RPMI7951 (cell line): ENCODE measurements around the gene ARPC1B. TPM values are rescaled to one million over a fixed set of nuclear protein-coding genes. Genes with fewer than 3 reads are reported as not detected.
A peak's percentile ranks its signal among the peaks of the same experiment; 100 is the strongest.
"Not testable (repeated sequence)": the region's sequence is repeated elsewhere in the genome, so short reads cannot be mapped to it uniquely, and the experiment has no call there.

Experiments used
- DNase-seq: peaks from one replicate; pipeline ENCODE4 v3.0.0-alpha.2; 2012; ENCODE audit warnings: low read depth
- total RNA-seq: library from RNA; depleted of rRNA; stranded (reverse); fragments of >200 nt; shearing (Covaris generic); gene quantifications from 2 replicates; pipeline ENCODE4 v1.2.3, GENCODE V29; 2014

ARPC1B gene
- total RNA-seq, 1 experiment from 2014 or later: 248 TPM

- no peak for DNase-seq
Measured at GRCh38 chr7:99409192-99409572, 34.7 kb downstream of the ARPC1B start.

GRCh38 chr7:99409806-99410205 is 35.3 kb downstream of the ARPC1B start:
- no peak for DNase-seq

- no peak for DNase-seq
Measured at GRCh38 chr7:99410635-99411034, 36.1 kb downstream of the ARPC1B start.

GRCh38 chr7:99415513-99416127 is 41.1 kb downstream of the ARPC1B start:
- peak; percentile 69 for DNase-seq

DNA sequence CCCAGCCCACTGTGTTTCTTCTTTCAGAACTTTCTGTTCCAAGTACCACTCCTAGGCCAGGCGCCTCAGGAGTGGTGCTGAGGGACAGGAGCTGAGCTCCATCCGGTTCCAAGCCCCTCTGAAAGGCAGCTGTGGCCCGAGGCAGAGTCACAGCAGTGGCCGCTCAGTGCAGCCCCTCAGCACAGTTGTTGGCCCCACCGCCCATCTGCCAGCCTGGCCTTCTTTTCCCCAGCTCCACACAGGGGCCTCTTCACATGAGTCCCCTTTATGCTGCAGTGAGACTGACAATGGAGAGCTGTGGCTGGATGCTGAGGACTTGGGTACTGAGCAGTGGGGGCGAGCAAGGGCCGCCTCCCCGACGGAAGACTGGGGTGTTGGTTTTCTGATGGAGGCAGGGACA is 43.7 kb downstream of the ARPC1B start:
- DNase-seq: no peak

DNA sequence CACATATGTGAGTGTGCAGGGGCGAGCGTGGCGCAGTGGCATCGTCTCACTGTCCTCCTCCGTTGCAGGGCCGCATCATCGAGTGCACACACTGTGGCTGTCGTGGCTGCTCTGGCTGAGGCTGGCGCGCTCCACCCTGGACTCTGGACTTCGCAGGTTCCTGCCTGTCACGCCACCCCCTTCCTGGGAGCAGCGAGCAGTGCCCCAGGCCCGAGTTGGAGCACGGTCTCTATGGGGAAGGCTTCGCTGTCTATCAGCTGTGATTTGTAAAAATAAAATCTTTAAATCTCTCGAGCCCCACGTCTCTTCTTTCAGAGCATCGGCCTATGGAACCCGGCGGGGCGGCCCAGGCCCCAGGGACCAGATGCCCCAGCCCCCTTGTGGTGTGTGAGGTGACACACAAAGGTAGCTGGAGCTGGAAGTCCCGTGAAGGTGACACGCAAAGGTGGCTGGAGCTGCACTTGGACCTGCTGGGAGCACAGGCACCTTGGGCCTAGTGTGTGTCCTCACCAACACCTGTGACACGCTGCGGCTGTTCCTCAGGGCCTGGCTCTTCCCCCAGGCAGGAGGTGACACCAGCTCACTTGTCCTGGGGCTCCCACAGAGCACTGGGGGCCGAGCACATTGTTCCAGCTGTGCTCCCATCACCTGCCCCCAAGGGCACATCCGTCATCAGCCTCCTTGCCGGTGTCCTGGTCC is 44.9 kb downstream of the ARPC1B start:
- DNase-seq: no peak

DNA sequence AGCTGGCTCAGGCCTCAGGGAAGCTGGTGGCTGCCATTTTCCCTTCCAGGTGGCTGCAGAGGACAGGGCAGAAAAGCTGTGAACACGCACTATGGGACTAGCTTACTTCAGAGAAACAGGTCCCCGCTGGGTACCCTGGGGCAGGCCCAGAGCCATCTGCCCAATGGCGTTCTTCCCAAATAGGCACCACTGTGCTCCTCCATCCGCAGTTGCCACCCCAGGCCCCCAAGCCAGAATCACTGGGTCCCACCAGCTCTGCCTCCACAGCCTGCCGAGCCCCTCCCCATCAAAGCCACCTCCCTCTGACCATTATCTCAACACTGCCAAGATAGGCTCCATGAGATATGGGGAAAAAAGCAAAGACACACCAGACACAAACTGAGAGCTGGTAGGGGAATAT is 45.7 kb downstream of the ARPC1B start:
- no peak for DNase-seq

DNA sequence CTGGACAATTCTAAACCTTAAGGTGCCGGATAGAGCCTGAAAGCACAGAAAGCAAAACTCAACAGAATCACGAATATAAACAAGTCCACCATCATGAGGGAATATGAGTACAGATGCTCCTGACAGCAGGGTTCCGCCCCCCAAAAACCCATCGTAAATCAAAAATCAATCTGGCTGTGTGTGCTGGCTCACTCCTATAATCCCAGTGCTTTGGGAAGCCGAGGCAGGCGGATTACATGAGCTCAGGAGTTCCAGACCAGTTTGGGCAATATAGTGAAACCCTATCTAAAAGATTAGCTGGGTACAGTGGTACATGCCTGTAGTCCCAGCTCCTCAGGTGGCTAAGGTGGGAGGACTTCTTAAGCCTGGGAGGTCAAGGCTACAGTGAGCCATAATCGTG is 46.5 kb downstream of the ARPC1B start:
- no peak for DNase-seq

DNA sequence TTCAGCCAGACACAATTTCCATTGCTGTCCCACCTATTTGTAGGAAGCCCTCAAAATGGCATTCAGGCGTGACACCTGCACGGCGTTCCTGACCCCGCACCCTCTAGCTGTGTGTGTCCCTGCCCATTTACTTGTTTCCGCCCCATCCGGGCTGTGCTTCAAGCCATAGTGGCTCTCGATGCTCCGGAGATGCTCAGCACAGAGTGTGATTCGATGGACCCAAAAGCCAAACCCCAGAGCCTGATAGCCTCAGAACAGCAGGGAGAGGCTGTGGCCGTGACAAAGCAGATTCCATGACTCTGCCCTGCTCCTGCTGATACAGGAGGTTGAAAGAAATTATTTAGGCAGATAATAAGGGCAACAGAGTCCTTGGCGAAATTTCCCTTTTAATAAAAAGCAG is 47.7 kb downstream of the ARPC1B start:
- no peak for DNase-seq

- DNase-seq: no peak
Measured at GRCh38 chr7:99422625-99423024, 48.1 kb downstream of the ARPC1B start.

- DNase-seq: no peak
Measured at GRCh38 chr7:99424932-99425730, 50.6 kb downstream of the ARPC1B start.

DNA sequence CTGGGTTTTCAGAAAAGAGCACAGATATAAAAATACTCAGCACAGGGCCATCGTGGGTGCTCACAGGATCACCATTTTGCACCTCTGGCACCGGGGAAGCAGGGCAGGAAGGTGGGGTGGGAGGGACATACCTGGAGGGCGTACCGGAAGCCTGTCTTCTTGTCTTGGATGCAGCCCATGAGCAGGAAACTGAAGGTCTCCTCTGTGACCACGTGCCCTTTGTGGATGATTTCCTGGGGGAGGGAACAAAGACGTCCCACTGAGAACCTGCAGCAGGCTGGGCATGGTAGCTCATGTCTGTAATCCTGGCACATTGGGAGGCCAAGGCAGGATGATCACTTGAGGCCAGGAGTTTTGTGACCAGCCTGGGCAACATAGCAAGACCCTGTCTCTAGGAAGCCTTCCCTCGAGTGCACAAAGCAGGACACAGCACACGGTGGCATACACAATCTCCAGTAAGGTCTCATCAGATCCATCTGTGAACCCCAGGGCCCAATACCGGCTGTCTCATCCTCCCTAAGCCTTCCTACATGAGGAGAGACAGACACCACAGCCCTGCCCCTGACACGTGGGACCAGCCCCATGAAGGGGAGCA is 54.5 kb downstream of the ARPC1B start:
- no peak for DNase-seq

DNA sequence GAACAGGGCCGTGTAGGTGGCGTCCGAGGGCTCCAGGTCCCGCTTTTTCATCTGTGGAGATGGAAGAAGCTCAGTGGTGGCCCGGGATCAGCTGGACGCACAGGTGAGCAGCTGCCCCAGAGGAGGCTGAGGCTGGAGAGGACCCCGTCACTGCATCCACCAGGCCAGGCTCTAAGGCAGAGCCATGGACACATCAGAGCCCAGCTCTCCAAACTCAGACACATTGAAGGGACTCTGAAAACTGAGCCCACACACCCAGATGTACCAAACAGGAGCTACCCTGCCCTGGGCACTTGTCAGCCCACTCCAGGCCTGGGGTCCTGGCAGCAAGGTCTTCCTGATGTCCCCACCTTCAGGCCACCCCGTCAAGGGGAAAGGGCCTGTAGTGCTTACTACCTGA is 55.2 kb downstream of the ARPC1B start:
- DNase-seq: no peak

DNA sequence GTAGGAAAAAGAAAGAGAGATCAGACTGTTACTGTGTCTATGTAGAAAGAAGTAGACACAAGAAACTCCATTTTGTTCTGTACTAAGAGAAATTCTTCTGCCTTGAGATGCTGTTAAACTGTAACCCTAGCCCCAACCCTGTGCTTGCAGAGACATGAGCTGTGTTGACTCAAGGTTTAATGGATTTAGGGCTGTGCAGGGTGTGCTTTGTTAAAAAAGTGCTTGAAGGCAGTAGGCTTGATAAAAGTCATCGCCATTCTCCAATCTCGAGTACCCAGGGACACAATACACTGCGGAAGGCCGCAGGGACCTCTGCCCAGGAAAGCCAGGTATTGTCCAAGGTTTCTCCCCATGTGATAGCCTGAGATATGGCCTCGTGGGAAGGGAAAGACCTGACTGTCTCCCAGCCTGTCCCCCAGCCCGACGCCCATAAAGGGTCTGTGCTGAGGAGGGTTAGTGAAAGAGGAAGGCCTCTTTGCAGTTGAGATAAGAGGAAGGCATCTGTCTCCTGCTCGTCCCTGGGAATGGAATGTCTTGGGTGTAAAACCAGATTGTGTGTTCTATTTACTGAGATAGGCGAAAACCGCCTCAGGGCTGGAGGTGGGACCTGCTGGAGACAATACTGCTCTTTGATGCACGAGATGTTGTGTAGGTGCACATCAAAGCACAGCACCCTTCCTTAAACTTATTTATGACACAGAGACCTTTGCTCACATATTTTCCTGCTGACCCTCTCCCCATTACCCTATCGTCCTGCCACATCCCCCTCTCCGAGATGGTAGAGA is 57.4 kb downstream of the ARPC1B start:
- not testable (repeated sequence) for DNase-seq

DNA sequence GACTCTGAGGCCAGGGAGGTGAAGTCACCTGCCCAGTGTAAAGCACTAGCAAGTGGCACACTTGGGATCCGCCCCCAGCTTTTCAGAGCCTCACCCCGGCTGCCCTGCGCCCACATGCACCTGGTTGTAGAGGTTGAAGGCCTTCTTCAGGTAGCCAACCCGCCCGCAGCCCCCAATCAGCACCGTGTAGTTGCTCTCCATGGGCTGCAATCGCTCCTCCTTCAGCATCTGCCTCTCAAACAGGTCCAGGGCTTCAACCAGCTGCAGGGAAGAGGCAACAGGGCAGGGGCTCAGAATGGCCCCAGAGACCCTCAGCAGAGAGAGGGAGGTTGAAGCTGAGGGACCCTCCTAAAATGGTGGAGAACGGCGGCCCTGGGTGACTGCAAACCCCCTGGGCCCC is 58.6 kb downstream of the ARPC1B start:
- DNase-seq: no peak

- peak; percentile 11 for DNase-seq
Measured at GRCh38 chr7:99437946-99438572, 63.5 kb downstream of the ARPC1B start.

GRCh38 chr7:99438573-99439480 is 64.3 kb downstream of the ARPC1B start, which contains the start of the genes CPSF4 and PTCD1:
Gene CPSF4 (plus strand): TSS chr7:99438943. CDS start chr7:99439083, 140 bp downstream.
Gene PTCD1 (minus strand): TSS chr7:99438798. CDS start chr7:99435242, 3,556 bp downstream.
- DNase-seq: peak; percentile 94

DNA sequence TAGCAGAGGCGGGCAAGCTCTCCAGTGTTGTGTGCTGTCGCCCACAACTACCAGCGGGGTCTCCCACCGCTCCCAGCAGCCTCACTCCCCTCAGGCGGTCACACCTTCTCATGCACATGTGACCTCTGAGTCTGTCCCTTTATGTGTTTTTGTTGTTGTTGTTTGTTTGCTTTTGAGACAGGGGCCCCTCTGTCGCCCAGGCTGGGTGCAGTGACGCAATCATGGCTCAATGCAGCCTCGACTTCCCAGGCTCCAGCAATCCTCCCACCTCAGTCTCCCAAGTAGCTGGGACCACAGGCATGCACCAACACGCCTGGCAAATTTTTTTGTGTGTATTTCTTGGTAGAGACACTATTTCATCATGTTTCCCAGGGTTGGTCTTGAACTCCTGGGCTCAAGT is 65.7 kb downstream of the ARPC1B start:
- no peak for DNase-seq
